Activated CD8-positive, alpha-beta T cell treated with anti-CD3 and anti-CD28 coated beads for 36 hours (primary cell): ENCODE results near the gene TTYH3. TPM values are rescaled to one million over a fixed set of nuclear protein-coding genes. Genes with fewer than 3 reads are reported as not detected.

ENCODE experiments used
- ATAC-seq: fragments of 200-7000 bp; cut with Tn5 transposase; one replicate; pipeline ENCODE4 v1.10.0; 2021; ENCODE audit warnings: mild to moderate bottlenecking, moderate library complexity
- CTCF ChIA-PET: fragments of 350-600 bp; sonication (Branson Sonifier 250); formaldehyde crosslinking; loops from one replicate; lab custom pipeline; 2021; ENCODE audit warnings: antibody characterized with exemption; lab: Charles Lee
- POLR2A ChIA-PET: fragments of 350-600 bp; sonication (Branson Sonifier 250); formaldehyde crosslinking; loops from one replicate; lab custom pipeline; 2021; ENCODE audit warnings: antibody characterized with exemption; lab: Charles Lee
- DNase-seq: peaks from one replicate; pipeline ENCODE4 v3.0.0-alpha.2; 2020
- H3K27ac Mint-ChIP-seq: one replicate; pipeline ENCODE4 v1.8.0; 2021; ENCODE audit warnings: mild to moderate bottlenecking, mixed read lengths
- H3K27me3 Mint-ChIP-seq: one replicate; pipeline ENCODE4 v1.8.0; 2021; ENCODE audit warnings: mixed read lengths
- H3K36me3 Mint-ChIP-seq: one replicate; pipeline ENCODE4 v1.8.0; 2021; ENCODE audit warnings: low read depth, mixed read lengths
- H3K4me1 Mint-ChIP-seq: one replicate; pipeline ENCODE4 v1.8.0; 2021; ENCODE audit warnings: low read depth, mixed read lengths
- H3K4me3 Mint-ChIP-seq: one replicate; pipeline ENCODE4 v1.8.0; 2021; ENCODE audit warnings: mild to moderate bottlenecking, moderate library complexity, mixed read lengths
- H3K9me3 Mint-ChIP-seq: one replicate; pipeline ENCODE4 v1.8.0; 2021; ENCODE audit warnings: mixed read lengths
- CTCF ChIP-seq: fragments of 200-600 bp; IDR thresholded peaks from one replicate; pipeline ENCODE4 v1.8.0; 2022; ENCODE audit warnings: antibody characterized with exemption, mild to moderate bottlenecking
- intact Hi-C: fragments of 100-400 bp; cut with micrococcal nuclease; formaldehyde crosslinking; loops from one replicate; pipeline ENCODE4 v1.10.0; 2022
- total RNA-seq, 2 experiments: library from RNA; stranded (reverse); gene quantifications; one replicate each; pipeline ENCODE4 v1.2.3, GENCODE V29; 2021

TTYH3 gene
- total RNA-seq, 2 experiments from 2014 or later, result 30.3 to 32.3 TPM

- H3K4me1 Mint-ChIP-seq, result peaks cover 23% of the 10 kb centered on the region
- H3K4me3 Mint-ChIP-seq, result no peak overlapping the region
- H3K36me3 Mint-ChIP-seq, result no peaks in the 10 kb centered on the region
- ATAC-seq (peak; percentile 94), DNase-seq (peak; percentile 94)
- no peak for TF ChIP-seq CTCF
- H3K9me3 Mint-ChIP-seq, result no peaks in the 10 kb centered on the region
- ChIA-PET POLR2A (interaction anchor here (0.6 to 3.2 kb wide), 6 partner anchors 11 to 126 kb away, joined by 3 to 17 read pairs (median 4); no protein-coding TSS in a partner anchor), CTCF (interaction anchor here (0.9 to 6.3 kb wide), 13 partner anchors 9 to 247 kb away, joined by 3 to 92 read pairs (median 5); no protein-coding TSS in a partner anchor)
- peaks cover 10% of the 10 kb centered on the region for H3K27me3 Mint-ChIP-seq
- H3K27ac Mint-ChIP-seq, result peak overlapping the region; percentile 54
- intact Hi-C loops, result no loop called here
Measured at GRCh38 chr7:2698581-2699288, 66.9 kb downstream of the TTYH3 start.

GRCh38 chr7:2699289-2699620 lies 67.5 kb downstream of the TTYH3 start:
- H3K27ac Mint-ChIP-seq, result peak overlapping the region; percentile 54

GRCh38 chr7:2700141-2700850 lies 68.5 kb downstream of the TTYH3 start:
- Mint-ChIP-seq H3K9me3 (no peaks in the 10 kb centered on the region), H3K4me1 (peaks cover 23% of the 10 kb centered on the region), H3K27me3 (peaks cover 10% of the 10 kb centered on the region), H3K36me3 (no peaks in the 10 kb centered on the region), H3K4me3 (no peak overlapping the region), H3K27ac (no peak overlapping the region)
- DNase-seq, result no peak
- no peak for TF ChIP-seq CTCF
- ChIA-PET CTCF (interaction anchor here (2.0 to 6.3 kb wide), 3 partner anchors 10 to 29 kb away, joined by 11 to 92 read pairs (median 33); no protein-coding TSS in a partner anchor), POLR2A (interaction anchor here (0.8 to 3.2 kb wide), 4 partner anchors 10 to 33 kb away, joined by 3 to 17 read pairs (median 4); no protein-coding TSS in a partner anchor)
- intact Hi-C loops, result no loop called here
- ATAC-seq, result no peak

More at GRCh38 chr7:2699289-2699620, 67.5 kb downstream of the TTYH3 start:
- no peak for DNase-seq
- CTCF ChIA-PET, result interaction anchor here (0.9 to 6.3 kb wide), 13 partner anchors 9 to 248 kb away, joined by 3 to 92 read pairs (median 5); no protein-coding TSS in a partner anchor
- Mint-ChIP-seq H3K4me3 (peak overlapping the region; percentile 10), H3K4me1 (peaks cover 23% of the 10 kb centered on the region), H3K36me3 (no peaks in the 10 kb centered on the region), H3K9me3 (no peaks in the 10 kb centered on the region), H3K27me3 (peaks cover 10% of the 10 kb centered on the region)
- no peak for ATAC-seq
- POLR2A ChIA-PET, result interaction anchor here (0.8 to 3.2 kb wide), 4 partner anchors 11 to 28 kb away, joined by 3 to 17 read pairs (median 4); no protein-coding TSS in a partner anchor
- intact Hi-C loops, result no loop called here
- TF ChIP-seq CTCF, result no peak

- no peak for TF ChIP-seq CTCF
- H3K27ac Mint-ChIP-seq, result no peak overlapping the region
- no peak for ATAC-seq
- ChIA-PET CTCF (interaction anchor here (1.3 to 6.3 kb wide), 2 partner anchors 8 to 12 kb away, joined by 3 to 92 read pairs; no protein-coding TSS in a partner anchor), POLR2A (interaction anchor here (0.9 to 3.2 kb wide), 2 partner anchors 9 to 19 kb away, joined by 3 to 17 read pairs; no protein-coding TSS in a partner anchor)
- intact Hi-C loops, result no loop called here
- no peaks in the 10 kb centered on the region for H3K9me3 Mint-ChIP-seq
- no peak overlapping the region for H3K4me3 Mint-ChIP-seq
- peaks cover 10% of the 10 kb centered on the region for H3K27me3 Mint-ChIP-seq
- H3K4me1 Mint-ChIP-seq, result peaks cover 23% of the 10 kb centered on the region
- no peaks in the 10 kb centered on the region for H3K36me3 Mint-ChIP-seq
- no peak for DNase-seq
Measured at GRCh38 chr7:2701424-2701823, 69.6 kb downstream of the TTYH3 start.
